HG02571 (cell line): ENCODE measurements around the gene PACSIN1.

Experiments used
- ATAC-seq: cut with Tn5 transposase; IDR thresholded peaks from one replicate; pipeline ENCODE4 v1.9.1; 2021; ENCODE audit warnings: mild to moderate bottlenecking, moderate library complexity; ENCODE audit not compliant: unreplicated experiment

The PACSIN1 gene

GRCh38 chr6:34526992-34527728 is 61.3 kb downstream of the PACSIN1 start:
- peak; percentile 85 for ATAC-seq

DNA sequence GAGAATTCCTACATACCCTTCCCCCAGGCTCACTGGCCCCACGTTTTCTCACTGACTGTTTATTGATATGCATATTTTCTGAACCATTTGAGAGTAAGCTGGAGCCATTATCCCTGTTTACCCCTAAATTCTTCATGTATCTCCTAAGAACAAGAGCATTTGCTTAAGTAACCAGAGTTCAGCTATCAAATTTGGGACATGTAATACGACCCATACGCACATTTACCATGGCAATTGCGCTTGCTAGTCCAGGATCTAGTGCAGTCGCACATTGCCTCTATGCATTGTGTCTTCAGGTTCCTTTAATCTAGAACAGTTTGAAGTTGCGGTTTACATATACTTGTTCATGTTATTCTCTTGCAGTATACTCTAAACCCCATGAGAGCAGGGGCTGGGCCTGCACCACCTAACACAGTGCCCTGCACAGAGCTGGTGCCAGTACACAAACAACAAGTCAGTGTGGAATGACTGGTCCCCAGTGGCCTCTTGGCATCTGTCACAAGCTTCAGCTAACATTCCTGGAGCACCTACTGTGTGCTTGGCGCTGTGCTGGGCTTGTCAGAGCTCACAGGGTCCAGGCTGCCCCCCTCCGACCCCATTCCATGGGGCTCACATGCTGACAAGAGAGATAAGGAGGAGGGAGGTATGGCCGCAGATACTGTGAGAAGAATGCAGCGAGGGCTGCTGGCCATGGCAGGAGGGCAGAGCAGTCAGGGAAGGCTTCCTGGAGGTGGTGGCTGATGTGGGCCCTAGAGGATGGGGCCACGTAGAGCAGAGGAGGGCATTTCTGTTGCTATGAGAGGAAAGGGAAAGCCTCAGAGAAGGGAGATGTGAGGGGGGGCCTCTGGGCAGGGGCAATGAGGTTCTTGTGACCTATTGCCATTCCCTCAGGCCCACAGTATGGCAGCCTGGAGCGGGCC is 62.1 kb downstream of the PACSIN1 start:
- ATAC-seq: no peak

- no peak for ATAC-seq
Observed at GRCh38 chr6:34528996-34529664, 63.3 kb downstream of the PACSIN1 start.

DNA sequence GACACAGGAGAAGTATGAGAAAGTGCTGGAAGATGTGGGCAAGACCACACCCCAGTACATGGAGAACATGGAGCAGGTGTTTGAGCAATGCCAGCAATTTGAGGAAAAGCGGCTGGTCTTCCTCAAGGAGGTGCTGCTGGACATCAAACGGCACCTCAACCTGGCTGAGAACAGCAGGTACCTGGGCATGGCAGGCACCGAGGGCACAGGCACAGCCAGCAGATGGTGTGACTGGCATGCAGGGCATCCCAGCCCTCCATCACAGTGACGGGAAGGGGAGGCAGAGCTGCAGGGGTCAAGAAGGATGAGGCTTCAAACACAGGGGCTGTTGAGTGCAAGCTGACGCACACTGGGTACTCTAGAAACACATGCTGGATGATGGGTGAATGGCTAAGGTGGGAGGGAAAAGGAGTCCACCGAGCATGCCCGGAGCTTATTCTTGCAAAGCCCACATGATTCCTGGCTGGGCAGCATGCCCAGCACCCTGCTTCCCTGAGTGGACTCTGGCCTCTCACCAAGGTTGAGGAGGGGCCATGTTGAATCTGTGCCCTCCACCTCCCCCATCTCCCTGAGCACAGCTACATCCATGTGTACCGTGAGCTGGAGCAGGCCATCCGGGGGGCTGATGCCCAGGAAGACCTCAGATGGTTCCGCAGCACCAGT is 63.9 kb downstream of the PACSIN1 start:
- ATAC-seq: no peak

GRCh38 chr6:34530753-34531365 is 65.0 kb downstream of the PACSIN1 start:
- ATAC-seq: no peak

DNA sequence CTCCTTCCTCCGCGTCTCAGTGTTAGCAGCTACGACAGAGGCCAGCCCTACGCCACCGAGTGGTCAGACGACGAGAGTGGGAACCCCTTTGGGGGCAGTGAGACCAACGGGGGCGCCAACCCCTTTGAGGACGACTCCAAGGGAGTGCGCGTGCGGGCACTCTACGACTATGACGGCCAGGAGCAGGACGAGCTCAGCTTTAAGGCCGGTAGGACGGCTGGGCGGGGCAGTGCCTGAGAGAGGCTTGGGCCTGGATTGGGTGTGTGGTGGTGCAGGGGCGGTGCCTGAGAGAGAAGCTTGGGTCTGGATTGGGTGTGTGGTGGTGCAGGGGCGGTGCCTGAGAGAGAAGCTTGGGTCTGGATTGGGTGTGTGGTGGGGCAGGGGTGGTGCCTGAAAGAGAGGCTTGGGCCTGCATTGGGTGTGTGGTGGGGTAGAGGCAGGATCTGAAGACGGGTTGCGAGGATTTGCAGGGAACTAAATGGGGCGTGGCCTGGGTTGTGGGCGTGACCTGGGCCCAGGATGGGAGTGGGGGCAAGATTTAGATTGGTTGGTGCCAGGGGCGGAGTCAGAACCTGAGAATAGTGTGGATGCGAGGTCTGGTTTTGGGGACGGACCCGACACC is 65.8 kb downstream of the PACSIN1 start:
- no peak for ATAC-seq

DNA sequence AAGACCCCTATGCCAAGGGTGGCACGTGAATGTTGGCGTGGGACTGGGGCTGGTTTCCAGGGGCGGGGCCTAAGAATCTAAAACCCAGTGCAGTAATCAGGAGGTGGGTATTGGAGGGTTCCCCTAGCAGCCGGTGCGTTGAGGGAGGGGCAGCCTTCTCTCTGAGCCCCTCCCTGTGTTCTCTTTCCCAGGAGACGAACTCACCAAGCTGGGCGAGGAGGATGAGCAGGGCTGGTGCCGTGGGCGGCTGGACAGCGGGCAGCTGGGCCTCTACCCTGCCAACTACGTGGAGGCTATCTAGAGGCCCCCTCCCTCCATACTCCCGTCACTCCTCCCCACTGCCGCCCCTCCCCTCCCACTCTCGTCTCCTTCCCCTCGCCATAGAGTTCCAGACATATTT is 66.4 kb downstream of the PACSIN1 start:
- no peak for ATAC-seq

GRCh38 chr6:34534146-34534545 is 68.3 kb downstream of the PACSIN1 start:
- ATAC-seq: no peak

- no peak for ATAC-seq
Observed at GRCh38 chr6:34534656-34535055, 68.8 kb downstream of the PACSIN1 start.

DNA sequence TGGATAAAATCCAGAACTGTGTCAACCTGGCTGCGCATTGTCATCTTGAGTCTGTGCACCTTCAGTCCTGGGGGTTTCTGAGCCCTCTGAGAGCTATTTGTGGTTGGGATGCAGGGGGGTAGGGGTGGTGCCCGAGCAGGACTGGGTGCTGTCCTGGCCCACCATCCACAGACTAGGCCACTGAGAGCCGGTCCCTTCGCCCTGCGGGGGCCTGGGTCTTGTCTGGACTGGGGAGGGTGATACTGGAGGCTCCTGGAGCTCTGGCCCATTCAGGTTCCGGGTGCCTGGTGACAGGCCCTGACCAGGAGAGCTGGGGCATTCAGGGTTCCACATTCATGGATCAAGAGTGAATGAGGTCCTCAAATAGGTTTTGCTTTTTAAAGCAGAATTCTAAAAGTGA is 69.3 kb downstream of the PACSIN1 start:
- ATAC-seq: no peak

- no peak for ATAC-seq
Observed at GRCh38 chr6:34535646-34536045, 69.8 kb downstream of the PACSIN1 start.

DNA sequence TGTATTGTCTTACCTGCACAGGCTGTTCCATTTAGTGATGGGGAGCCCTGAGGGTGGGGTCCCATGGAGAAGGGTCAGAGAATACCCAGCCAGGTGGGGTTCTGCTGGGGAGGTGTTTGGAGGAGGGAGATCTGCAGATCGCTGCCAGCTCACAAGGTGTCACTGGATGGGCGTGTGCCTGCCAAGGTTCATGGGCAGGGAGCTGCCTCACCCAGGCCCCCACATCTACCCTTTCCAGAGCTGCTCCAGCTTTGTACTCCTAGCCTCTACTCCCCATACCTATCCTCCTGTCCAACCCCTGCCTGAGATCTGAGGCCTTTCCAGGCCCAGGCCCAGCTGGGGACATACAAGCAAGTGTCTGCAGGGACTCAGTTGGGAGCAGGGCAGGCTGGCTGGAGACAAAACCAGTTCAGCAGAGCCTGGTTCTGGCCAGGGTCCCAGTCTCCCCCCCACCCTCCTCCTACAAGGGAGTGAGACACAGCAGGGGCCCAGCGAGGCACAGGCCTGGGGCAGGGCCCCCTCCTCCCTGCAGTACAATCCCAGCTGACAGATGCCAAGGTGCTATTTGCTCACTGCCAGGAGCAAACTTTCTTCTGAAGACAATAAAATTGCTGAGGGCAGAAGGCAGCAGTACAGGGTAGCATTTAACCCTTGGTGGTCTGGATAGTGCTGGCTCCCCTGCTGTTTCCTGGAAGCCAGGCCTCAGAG is 70.5 kb downstream of the PACSIN1 start:
- ATAC-seq: no peak

GRCh38 chr6:34536959-34537848 is 71.3 kb downstream of the PACSIN1 start:
- ATAC-seq: no peak

GRCh38 chr6:34537922-34538550 is 72.2 kb downstream of the PACSIN1 start:
- no peak for ATAC-seq

GRCh38 chr6:34538581-34538980 is 72.7 kb downstream of the PACSIN1 start:
- ATAC-seq: no peak

DNA sequence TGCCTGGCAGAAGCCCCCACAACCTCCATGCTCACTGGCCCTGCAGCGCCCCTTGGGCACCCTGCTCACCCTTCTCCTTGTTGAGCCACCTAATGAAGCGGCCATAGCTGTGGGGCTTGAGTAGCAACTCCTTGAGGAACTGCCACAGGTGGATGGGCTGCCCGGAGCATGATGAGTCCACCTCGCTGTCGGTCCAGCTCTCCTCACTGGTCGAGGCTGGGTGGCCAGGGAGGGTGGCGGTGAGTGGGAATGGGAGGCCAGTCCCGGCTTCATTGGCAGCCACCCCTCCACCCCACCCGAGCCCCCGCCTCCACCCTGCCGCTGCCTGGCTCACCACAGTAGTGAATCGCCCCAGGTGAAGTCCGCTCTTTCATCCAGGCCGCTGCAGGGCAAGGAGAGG is 73.3 kb downstream of the PACSIN1 start:
- ATAC-seq: no peak

- ATAC-seq: no peak
Observed at GRCh38 chr6:34540222-34540621, 74.3 kb downstream of the PACSIN1 start.

- ATAC-seq: no peak
Observed at GRCh38 chr6:34540841-34541240, 75.0 kb downstream of the PACSIN1 start.
